Measurements from ENCODE around the gene PCTP.

DNA sequence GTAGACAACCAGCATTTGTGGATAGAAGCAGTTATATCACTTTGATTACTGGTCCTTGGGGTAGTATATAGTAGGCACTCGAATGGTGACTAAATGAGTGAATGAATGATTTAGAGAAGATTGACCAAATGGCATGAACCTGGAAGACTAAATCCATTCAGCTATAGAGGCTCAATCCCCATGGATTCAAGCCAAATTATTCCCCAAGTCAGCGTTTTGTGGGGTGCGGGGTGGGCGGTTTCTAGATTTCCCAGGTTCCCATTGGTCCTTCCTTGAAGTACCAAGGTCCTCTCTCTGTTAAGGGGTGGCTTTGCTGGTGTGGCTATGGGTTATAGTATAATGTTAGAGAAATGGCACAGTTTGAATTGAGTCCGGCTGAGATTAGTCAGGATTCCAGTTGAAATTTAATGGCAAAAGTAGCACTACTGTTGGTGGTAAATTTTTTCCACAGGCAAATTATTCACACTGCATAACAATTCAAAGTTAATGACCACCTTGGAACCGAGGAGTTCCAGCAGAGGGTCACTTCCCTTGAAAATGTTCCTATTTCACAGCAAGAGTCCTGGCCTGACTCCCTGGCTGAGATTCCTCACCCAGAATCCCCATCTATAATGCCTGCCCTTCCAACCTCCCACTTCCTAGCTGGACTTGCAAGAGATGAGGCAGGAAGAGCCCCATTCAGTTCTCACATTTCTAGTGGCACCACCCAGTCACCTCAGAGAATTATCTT is 27.7 kb downstream of the PCTP start:
- TF ChIP-seq, protein P1, sequence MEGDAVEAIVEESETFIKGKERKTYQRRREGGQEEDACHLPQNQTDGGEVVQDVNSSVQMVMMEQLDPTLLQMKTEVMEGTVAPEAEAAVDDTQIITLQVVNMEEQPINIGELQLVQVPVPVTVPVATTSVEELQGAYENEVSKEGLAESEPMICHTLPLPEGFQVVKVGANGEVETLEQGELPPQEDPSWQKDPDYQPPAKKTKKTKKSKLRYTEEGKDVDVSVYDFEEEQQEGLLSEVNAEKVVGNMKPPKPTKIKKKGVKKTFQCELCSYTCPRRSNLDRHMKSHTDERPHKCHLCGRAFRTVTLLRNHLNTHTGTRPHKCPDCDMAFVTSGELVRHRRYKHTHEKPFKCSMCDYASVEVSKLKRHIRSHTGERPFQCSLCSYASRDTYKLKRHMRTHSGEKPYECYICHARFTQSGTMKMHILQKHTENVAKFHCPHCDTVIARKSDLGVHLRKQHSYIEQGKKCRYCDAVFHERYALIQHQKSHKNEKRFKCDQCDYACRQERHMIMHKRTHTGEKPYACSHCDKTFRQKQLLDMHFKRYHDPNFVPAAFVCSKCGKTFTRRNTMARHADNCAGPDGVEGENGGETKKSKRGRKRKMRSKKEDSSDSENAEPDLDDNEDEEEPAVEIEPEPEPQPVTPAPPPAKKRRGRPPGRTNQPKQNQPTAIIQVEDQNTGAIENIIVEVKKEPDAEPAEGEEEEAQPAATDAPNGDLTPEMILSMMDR (IDR thresholded peaks at IDR 0.05; ENCODE audit: poor library complexity): no peak
- TF ChIP-seq EZH2 (IDR thresholded peaks at IDR 0.05; ENCODE audit: borderline replicate concordance): no peak
